Measurements from ENCODE around the gene HERC3. TPM values are rescaled to one million over a fixed set of nuclear protein-coding genes. Genes with fewer than 3 reads are reported as not detected.

The HERC3 gene
- total RNA-seq, 1 donor from 2014 or later, result 32.9 TPM

DNA sequence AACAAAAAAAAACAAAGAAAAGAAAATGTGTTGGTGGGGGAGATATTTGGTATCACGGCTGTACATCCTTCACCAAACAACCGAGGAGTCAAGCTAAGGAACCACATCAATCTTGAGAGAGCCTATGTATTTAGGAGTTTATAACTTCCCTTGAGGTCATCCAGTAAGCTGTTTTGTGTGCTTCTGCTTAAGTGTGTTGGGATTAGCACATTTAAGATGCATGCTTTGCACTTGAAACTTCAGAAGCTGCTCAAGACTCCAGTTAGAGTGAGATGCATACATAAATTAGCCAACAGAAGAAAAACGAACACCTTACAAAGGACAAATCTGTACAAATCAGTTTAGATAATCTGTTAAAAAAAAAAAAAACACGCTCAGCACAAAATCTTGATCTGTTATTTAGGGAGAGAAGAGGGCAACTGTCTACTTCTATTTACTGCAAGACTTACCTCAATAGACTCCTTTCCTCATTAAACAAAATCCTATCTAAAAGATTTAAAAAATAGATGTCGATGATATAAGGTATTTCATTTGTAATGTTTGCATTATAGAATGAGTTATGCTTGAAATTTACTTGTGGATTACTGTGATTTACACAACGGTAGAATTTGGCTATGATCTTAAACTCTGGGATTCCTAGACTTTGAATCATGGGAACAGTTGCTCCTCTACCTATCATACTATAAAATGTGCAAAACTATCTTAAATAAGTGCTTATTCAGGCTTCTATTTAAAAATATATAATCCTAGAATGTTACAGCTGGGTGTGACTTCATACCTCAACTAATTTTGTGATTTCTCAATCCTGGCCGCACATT, 159.2 kb downstream of the HERC3 start:
- H3K27me3 ChIP-seq, result no peaks in the 10 kb centered on the region
- H3K4me3 ChIP-seq, result no peak overlapping the region
- H3K9me3 ChIP-seq, result no peaks in the 10 kb centered on the region
- H3K36me3 ChIP-seq, result peaks cover 0 to 54% of the 10 kb centered on the region in 2 donors
- no peaks in the 10 kb centered on the region for H3K4me1 ChIP-seq
- H3K27ac ChIP-seq, result no peak overlapping the region
- intact Hi-C loops (cut with DNase I), result no loop called here
- TF ChIP-seq, protein P1, sequence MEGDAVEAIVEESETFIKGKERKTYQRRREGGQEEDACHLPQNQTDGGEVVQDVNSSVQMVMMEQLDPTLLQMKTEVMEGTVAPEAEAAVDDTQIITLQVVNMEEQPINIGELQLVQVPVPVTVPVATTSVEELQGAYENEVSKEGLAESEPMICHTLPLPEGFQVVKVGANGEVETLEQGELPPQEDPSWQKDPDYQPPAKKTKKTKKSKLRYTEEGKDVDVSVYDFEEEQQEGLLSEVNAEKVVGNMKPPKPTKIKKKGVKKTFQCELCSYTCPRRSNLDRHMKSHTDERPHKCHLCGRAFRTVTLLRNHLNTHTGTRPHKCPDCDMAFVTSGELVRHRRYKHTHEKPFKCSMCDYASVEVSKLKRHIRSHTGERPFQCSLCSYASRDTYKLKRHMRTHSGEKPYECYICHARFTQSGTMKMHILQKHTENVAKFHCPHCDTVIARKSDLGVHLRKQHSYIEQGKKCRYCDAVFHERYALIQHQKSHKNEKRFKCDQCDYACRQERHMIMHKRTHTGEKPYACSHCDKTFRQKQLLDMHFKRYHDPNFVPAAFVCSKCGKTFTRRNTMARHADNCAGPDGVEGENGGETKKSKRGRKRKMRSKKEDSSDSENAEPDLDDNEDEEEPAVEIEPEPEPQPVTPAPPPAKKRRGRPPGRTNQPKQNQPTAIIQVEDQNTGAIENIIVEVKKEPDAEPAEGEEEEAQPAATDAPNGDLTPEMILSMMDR (IDR thresholded peaks at IDR 0.05), result no peak
- TF ChIP-seq POLR2A (IDR thresholded peaks at IDR 0.05) (no peak), POLR2AphosphoS5 (IDR thresholded peaks at IDR 0.05; ENCODE audit: insufficient read depth in 1 of 2, low read depth in 1 of 2) (no peak)
- DNase-seq (ENCODE audit: extremely low spot score in 2 of 2), result no peak

DNA sequence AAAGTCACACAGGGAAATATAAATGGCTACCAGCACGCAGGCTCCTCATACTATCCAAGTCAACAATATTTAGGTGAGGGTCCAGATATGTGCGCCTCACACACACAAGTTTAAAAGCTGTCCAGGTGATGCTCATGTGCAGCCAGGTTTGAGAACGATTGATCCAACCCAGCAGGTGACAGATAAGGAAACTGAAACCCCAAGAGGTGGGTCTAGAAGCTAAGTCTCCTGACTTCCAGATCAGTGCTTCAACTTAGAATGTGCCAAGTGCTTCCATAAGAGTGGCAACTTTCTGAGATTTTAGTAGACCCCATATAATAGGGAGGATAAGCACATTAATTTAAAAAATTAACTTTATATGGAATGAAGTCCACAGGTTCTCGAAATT, 159.8 kb downstream of the HERC3 start:
- no peak overlapping the region for H3K27ac ChIP-seq
- no peaks in the 10 kb centered on the region for H3K27me3 ChIP-seq
- TF ChIP-seq, protein P1 (IDR thresholded peaks at IDR 0.05), result no peak
- TF ChIP-seq POLR2AphosphoS5 (IDR thresholded peaks at IDR 0.05; ENCODE audit: insufficient read depth in 1 of 2, low read depth in 1 of 2) (no peak), POLR2A (IDR thresholded peaks at IDR 0.05) (no peak)
- H3K4me1 ChIP-seq, result no peaks in the 10 kb centered on the region
- intact Hi-C loops (cut with DNase I), result no loop called here
- no peak for DNase-seq (ENCODE audit: extremely low spot score in 2 of 2)
- peaks cover 0 to 48% of the 10 kb centered on the region in 2 donors for H3K36me3 ChIP-seq
- no peaks in the 10 kb centered on the region for H3K9me3 ChIP-seq
- no peak overlapping the region for H3K4me3 ChIP-seq

DNA sequence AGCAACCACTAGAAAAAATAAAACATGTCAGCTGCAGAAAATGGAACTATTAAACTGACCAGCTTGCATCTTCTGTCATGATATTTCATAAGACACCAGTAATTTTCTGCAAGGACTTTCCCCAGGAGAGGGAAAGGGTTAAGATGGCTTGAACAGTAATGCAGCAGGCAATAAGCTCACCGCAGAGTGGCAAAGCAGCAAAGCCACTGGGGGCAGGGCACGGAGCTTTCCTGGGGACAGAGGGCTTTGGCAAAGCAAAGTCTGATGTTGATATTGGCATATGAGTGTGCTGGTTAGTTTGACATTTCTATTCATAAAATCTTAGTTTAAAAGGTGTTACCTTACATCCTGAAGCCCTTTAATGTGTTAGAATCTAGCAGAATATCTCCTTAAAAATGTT, 160.5 kb downstream of the HERC3 start:
- Histone ChIP-seq H3K4me3 (no peak overlapping the region), H3K27ac (no peak overlapping the region), H3K27me3 (no peaks in the 10 kb centered on the region), H3K9me3 (no peaks in the 10 kb centered on the region), H3K4me1 (no peaks in the 10 kb centered on the region), H3K36me3 (peaks cover 0 to 41% of the 10 kb centered on the region in 2 donors)
- DNase-seq (ENCODE audit: extremely low spot score in 2 of 2), result no peak
- intact Hi-C loops (cut with DNase I), result no loop called here
- TF ChIP-seq POLR2AphosphoS5 (IDR thresholded peaks at IDR 0.05; ENCODE audit: insufficient read depth in 1 of 2, low read depth in 1 of 2), result no peak
- TF ChIP-seq, protein P1 (IDR thresholded peaks at IDR 0.05), result no peak
- no peak for TF ChIP-seq POLR2A (IDR thresholded peaks at IDR 0.05)

DNA sequence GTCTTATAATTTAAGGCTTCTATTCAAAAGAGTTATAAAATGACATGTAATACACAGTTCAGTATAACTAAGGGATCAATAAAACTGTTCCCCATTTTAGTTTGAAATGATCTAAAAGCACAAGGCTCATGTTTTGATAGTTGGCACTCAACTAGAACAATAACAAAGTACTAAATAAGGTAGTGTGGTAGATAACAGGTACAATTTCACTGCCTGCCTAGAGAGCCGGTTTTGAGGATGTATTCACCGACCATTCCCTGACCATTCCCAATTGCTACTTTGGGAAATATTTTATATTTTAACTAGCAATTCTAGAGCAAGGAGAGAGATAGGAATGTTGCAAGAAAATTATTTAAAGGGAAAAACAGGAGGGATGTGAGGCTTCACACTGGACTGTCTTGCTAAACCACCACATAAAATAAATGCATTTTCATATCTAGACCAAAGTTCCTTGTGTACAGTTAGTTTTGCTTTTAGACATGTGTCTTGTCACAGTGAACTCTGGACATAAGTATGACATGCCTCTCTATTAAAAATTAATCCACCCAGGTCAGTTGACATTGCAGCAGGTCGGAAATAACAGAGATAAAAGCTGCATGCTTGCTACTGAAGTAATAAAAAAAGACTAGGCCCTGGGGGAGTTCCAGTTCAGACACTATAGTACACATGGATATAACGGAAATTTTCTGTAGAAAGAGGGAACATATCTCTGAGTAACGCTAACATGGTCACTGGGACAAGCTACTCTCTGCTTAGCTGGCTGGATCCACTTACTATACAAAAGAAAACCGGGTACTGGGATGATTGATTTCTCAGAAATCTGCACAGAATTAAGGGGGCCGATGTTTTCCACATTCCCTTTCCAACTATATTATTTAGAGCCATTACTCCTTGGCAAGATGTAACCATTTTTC, 161.6 kb downstream of the HERC3 start:
- Histone ChIP-seq H3K4me1 (peaks cover 6% of the 10 kb centered on the region), H3K27me3 (no peaks in the 10 kb centered on the region), H3K4me3 (no peak overlapping the region), H3K9me3 (no peaks in the 10 kb centered on the region), H3K36me3 (peaks cover 0 to 32% of the 10 kb centered on the region in 2 donors), H3K27ac (no peak overlapping the region)
- DNase-seq (ENCODE audit: extremely low spot score in 2 of 2), result no peak
- no peak for TF ChIP-seq POLR2A (IDR thresholded peaks at IDR 0.05)
- TF ChIP-seq, protein P1 (IDR thresholded peaks at IDR 0.05), result no peak
- no peak for TF ChIP-seq POLR2AphosphoS5 (IDR thresholded peaks at IDR 0.05; ENCODE audit: insufficient read depth in 1 of 2, low read depth in 1 of 2)
- intact Hi-C loops (cut with DNase I), result no loop called here
